Prostate gland (tissue), 2 donors: ENCODE data around the gene CGREF1. TPM values are rescaled to one million over a fixed set of nuclear protein-coding genes. Genes with fewer than 3 reads are reported as not detected.
"Not testable (repeated sequence)": the region's sequence is repeated elsewhere in the genome, so short reads cannot be mapped to it uniquely, and the experiment has no call there.

Experiments used
- DNase-seq: peaks from one replicate; pipeline ENCODE4 v3.0.0-alpha.2; 2019; ENCODE audit warnings: low spot score
- H3K27ac ChIP-seq, 2 donors: fragments of 200-600 bp; sonication (generic); 2 replicates each; pipeline ENCODE4 v1.5.1; 2017 to 2019
- H3K27me3 ChIP-seq: fragments of 200-600 bp; sonication (generic); replicated peaks from 2 replicates; pipeline ENCODE4 v1.5.1; 2019; ENCODE audit not compliant: insufficient read depth
- H3K36me3 ChIP-seq, 2 donors: fragments of 200-600 bp; sonication (generic); 1 replicate in 1 of 2; 2 replicates in 1 of 2; pipeline versions ENCODE4 v1.5.1 to v1.8.1; 2017 to 2019
- H3K4me1 ChIP-seq: fragments of 200-600 bp; sonication (generic); replicated peaks from 2 replicates; pipeline ENCODE4 v1.5.1; 2019
- H3K4me3 ChIP-seq, 2 donors: fragments of 200-600 bp; sonication (generic); 2 replicates each; pipeline ENCODE4 v1.5.1; 2017 to 2019
- H3K9me3 ChIP-seq: fragments of 200-600 bp; sonication (generic); 2 replicates; pipeline ENCODE4 v1.5.1; 2017
- POLR2A ChIP-seq: fragments of 450-650 bp; IDR thresholded peaks from one replicate; pipeline ENCODE4 v1.6.1; 2016; ENCODE audit warnings: antibody characterized with exemption, mild to moderate bottlenecking
- POLR2AphosphoS5 ChIP-seq: sonication (generic); formaldehyde crosslinking; IDR thresholded peaks from one replicate; pipeline ENCODE4 v1.6.1; 2017; ENCODE audit warnings: antibody characterized with exemption
- WGBS: methylation state at CpG from one replicate; pipeline ENCODE4 v1.1.5; 2018; 5-methylcytosine and 5-hydroxymethylcytosine counted together
- intact Hi-C: fragments of 100-400 bp; cut with DNase I; formaldehyde crosslinking; loops from one replicate; pipeline ENCODE4 v1.14.2; 2022
- total RNA-seq, 2 donors: library from RNA; depleted of rRNA; stranded (reverse); fragments of >200 nt; gene quantifications; one replicate each; pipeline ENCODE4 v1.1.0, GENCODE V29; 2016
- TF ChIP-seq, protein P1 (sequence below), 4 experiments: fragments of 200-600 bp in 2 of 4; fragments of 450-650 bp in 2 of 4; sonication (generic) in 2 of 4; IDR thresholded peaks; 1 replicate in 3 of 4; 2 replicates in 1 of 4; pipeline ENCODE4 v1.5.1; 2016 to 2019; ENCODE audit warnings: antibody characterized with exemption in 4 of 4, mild to moderate bottlenecking in 2 of 4, moderate library complexity in 2 of 4

The CGREF1 gene
- total RNA-seq, 2 donors from 2014 or later: 4.9 to 10.7 TPM

DNA sequence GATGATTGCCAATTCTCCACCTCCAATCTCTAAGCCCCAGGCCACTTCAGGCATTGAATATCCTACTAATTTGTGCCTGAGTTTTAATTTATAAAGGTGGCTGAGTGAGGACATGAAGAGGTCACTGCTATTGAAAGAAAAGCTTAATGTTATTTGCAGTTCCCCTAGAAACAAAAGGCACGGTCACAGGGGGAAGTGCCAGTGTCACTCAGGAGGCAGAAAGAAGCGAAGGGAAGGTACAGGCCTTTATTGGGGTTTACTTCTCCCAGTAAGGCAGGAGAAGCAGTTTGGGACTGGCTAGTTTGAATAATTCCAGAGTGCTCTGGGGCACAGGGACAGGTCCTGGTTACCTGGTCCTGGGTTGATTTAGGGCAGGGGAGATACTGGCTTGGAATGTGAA lies 3.0 kb upstream of the CGREF1 start:
- peaks cover 3% of the 10 kb centered on the region for H3K4me1 ChIP-seq
- no peak for DNase-seq
- H3K4me3 ChIP-seq: no peak overlapping the region
- no peaks in the 10 kb centered on the region for H3K36me3 ChIP-seq
- H3K27ac ChIP-seq: no peak overlapping the region
- H3K9me3 ChIP-seq: no peaks in the 10 kb centered on the region
- TF ChIP-seq, protein P1, sequence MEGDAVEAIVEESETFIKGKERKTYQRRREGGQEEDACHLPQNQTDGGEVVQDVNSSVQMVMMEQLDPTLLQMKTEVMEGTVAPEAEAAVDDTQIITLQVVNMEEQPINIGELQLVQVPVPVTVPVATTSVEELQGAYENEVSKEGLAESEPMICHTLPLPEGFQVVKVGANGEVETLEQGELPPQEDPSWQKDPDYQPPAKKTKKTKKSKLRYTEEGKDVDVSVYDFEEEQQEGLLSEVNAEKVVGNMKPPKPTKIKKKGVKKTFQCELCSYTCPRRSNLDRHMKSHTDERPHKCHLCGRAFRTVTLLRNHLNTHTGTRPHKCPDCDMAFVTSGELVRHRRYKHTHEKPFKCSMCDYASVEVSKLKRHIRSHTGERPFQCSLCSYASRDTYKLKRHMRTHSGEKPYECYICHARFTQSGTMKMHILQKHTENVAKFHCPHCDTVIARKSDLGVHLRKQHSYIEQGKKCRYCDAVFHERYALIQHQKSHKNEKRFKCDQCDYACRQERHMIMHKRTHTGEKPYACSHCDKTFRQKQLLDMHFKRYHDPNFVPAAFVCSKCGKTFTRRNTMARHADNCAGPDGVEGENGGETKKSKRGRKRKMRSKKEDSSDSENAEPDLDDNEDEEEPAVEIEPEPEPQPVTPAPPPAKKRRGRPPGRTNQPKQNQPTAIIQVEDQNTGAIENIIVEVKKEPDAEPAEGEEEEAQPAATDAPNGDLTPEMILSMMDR (IDR thresholded peaks at IDR 0.05): no peak
- TF ChIP-seq POLR2AphosphoS5 (no peak), POLR2A (no peak)
- WGBS: 79% methylated on average over 2 of the region's 2 CpGs
- no peaks in the 10 kb centered on the region for H3K27me3 ChIP-seq
- intact Hi-C loops: loop anchor here (5.0 kb wide), 1 partner anchor 85 kb away; no protein-coding TSS in a partner anchor

DNA sequence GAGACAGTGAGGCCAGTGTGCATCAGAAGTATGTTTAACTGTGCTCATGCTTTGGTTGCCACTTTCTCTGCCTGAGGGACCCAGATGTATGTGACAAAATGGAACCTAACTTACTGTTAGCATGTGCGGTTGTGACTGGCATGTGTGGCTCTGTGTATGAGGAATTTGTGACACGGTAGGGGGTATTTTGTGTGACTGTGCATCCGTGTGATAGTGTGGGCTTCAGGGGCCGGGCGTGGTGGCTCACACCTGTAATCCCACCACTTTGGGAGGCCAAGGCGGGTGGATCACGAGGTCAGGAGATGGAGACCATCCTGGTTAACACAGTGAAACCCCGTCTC lies 372 bp upstream of the CGREF1 start:
- H3K9me3 ChIP-seq, H3K4me1 ChIP-seq, H3K36me3 ChIP-seq, intact Hi-C loops, DNase-seq, H3K27me3 ChIP-seq, H3K27ac ChIP-seq: not testable (repeated sequence)
- 83% methylated on average over 8 of the region's 8 CpGs for WGBS
- peak overlapping the region; percentile 28 to 36 for H3K4me3 ChIP-seq

DNA sequence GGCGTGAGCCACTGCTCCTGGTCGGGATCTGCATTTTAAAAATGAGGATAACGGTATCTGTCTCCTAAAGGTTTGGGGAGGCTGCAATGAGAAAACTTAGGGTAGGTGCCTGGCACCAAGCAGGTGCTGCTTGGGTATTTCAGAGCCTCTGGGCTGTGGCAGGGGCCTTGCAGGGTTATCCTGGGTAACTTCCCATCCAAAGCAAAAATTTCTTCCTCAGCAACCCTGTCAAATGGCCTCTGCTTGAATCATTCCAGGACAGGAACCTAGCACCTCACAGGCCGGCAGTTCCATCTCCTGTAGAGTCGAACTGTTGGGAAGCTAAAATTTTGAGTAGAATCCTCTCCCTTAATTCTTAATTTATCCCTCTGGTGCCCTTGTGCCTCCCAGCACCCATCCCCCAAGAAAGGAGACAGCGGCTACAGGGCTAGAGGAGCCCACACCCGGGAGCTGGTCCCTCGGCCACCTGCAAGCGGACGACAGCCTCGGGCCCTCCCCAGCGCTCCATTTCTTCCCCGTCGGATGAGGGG lies 868 bp downstream of the CGREF1 start:
- TF ChIP-seq, protein P1 (IDR thresholded peaks at IDR 0.05): no peak
- peak overlapping the region; percentile 28 to 36 for H3K4me3 ChIP-seq
- intact Hi-C loops: no loop called here
- no peaks in the 10 kb centered on the region for H3K27me3 ChIP-seq
- WGBS: 25% methylated on average over 14 of the region's 14 CpGs
- H3K36me3 ChIP-seq: no peaks in the 10 kb centered on the region
- H3K9me3 ChIP-seq: no peaks in the 10 kb centered on the region
- H3K27ac ChIP-seq: no peak overlapping the region
- DNase-seq: no peak
- peaks cover 3% of the 10 kb centered on the region for H3K4me1 ChIP-seq

DNA sequence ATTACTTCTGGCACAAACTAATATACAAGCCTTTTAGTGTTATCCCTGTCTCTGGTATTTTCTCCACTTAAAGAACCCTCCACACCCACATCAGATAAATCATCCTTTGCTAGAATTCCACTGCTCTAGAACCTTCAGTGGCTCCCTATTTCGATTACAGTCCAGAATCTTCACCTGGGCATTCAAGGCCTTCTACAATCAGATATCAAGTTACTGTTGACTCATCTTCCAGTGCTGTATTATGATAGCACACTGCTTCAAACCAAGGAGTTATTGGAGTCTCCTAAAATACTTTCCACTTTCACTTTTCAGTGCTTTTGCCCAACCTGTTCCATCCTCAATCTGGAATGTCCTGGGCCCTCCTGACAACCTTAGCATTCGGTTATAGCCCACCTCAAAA lies 3.4 kb downstream of the CGREF1 start:
- Histone ChIP-seq H3K9me3 (no peaks in the 10 kb centered on the region), H3K4me3 (no peak overlapping the region), H3K4me1 (peaks cover 3% of the 10 kb centered on the region), H3K27me3 (no peaks in the 10 kb centered on the region), H3K36me3 (no peaks in the 10 kb centered on the region), H3K27ac (no peak overlapping the region)
- 69% methylated on average over 2 of the region's 2 CpGs for WGBS
- no peak for TF ChIP-seq POLR2A
- TF ChIP-seq POLR2AphosphoS5: no peak
- TF ChIP-seq, protein P1 (IDR thresholded peaks at IDR 0.05): no peak
- intact Hi-C loops: no loop called here
- DNase-seq: no peak

DNA sequence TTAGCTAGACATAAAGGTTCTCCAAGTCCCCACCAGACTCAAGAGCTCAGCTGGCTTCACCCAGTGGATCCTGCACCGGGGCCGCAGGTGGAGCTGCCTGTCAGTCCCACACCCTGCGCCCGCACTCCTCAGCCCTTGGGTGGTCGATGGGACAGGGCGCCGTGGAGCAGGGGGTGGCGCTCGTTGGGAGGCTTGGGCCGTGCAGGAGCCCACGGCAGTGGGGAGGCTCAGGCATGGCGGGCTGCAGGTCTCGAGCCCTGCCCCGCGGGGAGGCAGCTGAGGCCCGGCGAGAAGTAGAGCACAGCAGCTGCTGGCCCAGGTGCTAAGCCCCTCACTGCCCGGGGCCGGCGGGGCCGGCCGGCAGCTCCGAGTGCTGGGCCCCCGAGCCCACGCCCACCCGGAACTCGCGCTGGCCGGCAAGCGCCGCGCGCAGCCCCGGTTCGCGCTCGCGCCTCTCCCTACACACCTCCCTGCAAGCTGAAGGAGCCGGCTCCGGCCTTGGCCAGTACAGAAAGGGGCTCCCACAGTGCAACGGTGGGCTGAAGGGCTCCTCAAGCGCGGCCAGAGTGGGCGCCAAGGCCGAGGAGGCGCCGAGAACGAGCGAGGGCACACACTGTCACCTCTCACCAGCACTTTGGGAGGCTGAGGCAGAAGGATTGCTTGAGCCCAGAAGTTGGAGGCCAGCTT lies 7.4 kb downstream of the CGREF1 start:
- H3K4me1 ChIP-seq, intact Hi-C loops, DNase-seq, H3K36me3 ChIP-seq, H3K9me3 ChIP-seq, H3K4me3 ChIP-seq, H3K27ac ChIP-seq, H3K27me3 ChIP-seq: not testable (repeated sequence)
- WGBS: 96% methylated on average over 44 of the region's 49 CpGs

DNA sequence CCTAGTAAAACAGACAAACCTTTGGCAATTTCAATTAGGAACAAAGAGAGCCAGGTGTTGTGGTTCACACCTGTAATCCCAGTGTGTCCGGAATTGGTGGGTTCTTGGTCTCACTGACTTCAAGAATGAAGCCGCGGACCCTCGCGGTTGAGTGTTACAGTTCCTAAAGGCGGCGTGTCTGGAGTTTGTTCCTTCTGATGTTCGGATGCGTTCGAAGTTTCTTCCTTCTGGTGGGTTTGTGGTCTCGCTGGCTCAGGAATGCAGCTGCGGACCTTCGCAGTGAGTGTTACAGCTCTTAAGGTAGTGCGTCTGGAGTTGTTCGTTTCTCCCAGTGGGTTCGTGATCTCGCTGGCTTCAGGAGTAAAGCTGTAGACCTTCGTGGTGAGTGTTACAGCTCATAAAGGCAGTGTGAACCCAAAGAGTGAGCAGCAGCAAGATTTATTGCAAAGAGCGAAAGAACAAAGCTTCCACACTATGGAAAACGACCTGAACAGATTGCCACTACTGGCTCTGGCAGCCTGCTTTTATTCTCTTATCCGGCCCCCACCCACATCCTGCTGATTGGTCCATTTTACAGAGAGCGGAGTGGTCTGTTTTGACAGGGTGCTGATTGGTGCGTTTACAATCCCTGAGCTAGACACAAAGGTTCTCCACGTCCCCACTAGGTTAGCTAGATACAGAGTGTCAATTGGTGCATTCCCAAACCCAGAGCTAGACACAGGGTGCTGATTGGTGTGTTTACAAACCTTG lies 8.2 kb downstream of the CGREF1 start:
- DNase-seq, H3K4me1 ChIP-seq, H3K27me3 ChIP-seq, H3K36me3 ChIP-seq, H3K27ac ChIP-seq, H3K4me3 ChIP-seq, intact Hi-C loops, H3K9me3 ChIP-seq: not testable (repeated sequence)
- 69% methylated on average over 24 of the region's 24 CpGs for WGBS
